K562 (cell line): ENCODE measurements around the gene PTPN14. TPM values are rescaled to one million over a fixed set of nuclear protein-coding genes. Genes with fewer than 3 reads are reported as not detected.

Experiments
- BCOR ChIP-seq: fragments of 450-650 bp; IDR thresholded peaks from 2 replicates; pipeline ENCODE4 v1.6.1; 2016
- CREM ChIP-seq: IDR thresholded peaks from 2 replicates; pipeline ENCODE4 v1.6.1; 2014; ENCODE audit warnings: antibody characterized with exemption, low read depth
- EGR1 ChIP-seq: fragments of 450-650 bp; conservative IDR thresholded peaks from 2 replicates; pipeline ENCODE4 v1.6.1; 2017; ENCODE audit warnings: mild to moderate bottlenecking
- FOXA3 ChIP-seq, 2 experiments: fragments of 450-650 bp in 1 of 2; sonication (generic) in 1 of 2; formaldehyde crosslinking; IDR thresholded peaks in 1 of 2; conservative IDR thresholded peaks in 1 of 2; 2 replicates each; pipeline versions ENCODE4 v1.4.0 to v1.8.0; 2020 to 2022; ENCODE audit warnings: mild to moderate bottlenecking in 2 of 2, missing genetic modification reagents in 1 of 2
- FOXJ3 ChIP-seq: sonication (generic); formaldehyde crosslinking; IDR thresholded peaks from 2 replicates; pipeline ENCODE4 v1.4.0; 2020; ENCODE audit warnings: mild to moderate bottlenecking, missing genetic modification reagents
- HDGF ChIP-seq: fragments of 450-650 bp; IDR thresholded peaks from 2 replicates; pipeline ENCODE4 v1.6.1; 2016
- HIVEP1 ChIP-seq: fragments of 250-450 bp; sonication (Bioruptor Pico); IDR thresholded peaks from 2 replicates; pipeline ENCODE4 v1.4.0; 2020; ENCODE audit warnings: mild to moderate bottlenecking
- MYC ChIP-seq, 2 experiments: fragments of 250-450 bp in 1 of 2; sonication (Bioruptor Pico) in 1 of 2; IDR thresholded peaks; 2 replicates each; pipeline versions ENCODE4 v1.5.1 to v1.6.1; 2012 to 2021; ENCODE audit warnings: low read depth in 2 of 2, borderline replicate concordance in 1 of 2, improper control_type of control experiment in 1 of 2, low read length in 1 of 2, mild to moderate bottlenecking in 1 of 2, moderate library complexity in 1 of 2
- NFIX ChIP-seq: fragments of 250-450 bp; sonication (Bioruptor Pico); IDR thresholded peaks from 2 replicates; pipeline ENCODE4 v1.4.0; 2020; ENCODE audit warnings: low read depth, mild to moderate bottlenecking, moderate library complexity
- PHTF2 ChIP-seq: fragments of 250-450 bp; sonication (Bioruptor Pico); IDR thresholded peaks from 2 replicates; pipeline ENCODE4 v1.5.0; 2021; ENCODE audit warnings: mild to moderate bottlenecking
- RBM22 ChIP-seq: fragments of 200-400 bp; formaldehyde crosslinking; IDR thresholded peaks from 2 replicates; pipeline ENCODE4 v1.6.1; 2018; ENCODE audit warnings: low read length, low read depth; ENCODE audit not compliant: poor library complexity, severe bottlenecking
- ZNF133 ChIP-seq: fragments of 250-450 bp; sonication (Bioruptor Pico); IDR thresholded peaks from 2 replicates; pipeline ENCODE4 v1.4.0; 2020; ENCODE audit warnings: mild to moderate bottlenecking
- ZNF263 ChIP-seq: sonication (generic); formaldehyde crosslinking; IDR thresholded peaks from 2 replicates; pipeline ENCODE4 v1.8.0; 2022; ENCODE audit warnings: mild to moderate bottlenecking, missing genetic modification reagents, borderline replicate concordance
- ZNF41 ChIP-seq: fragments of 250-450 bp; sonication (Bioruptor Pico); conservative IDR thresholded peaks from 2 replicates; pipeline ENCODE4 v1.4.0; 2020; ENCODE audit warnings: mild to moderate bottlenecking
- polyA plus RNA-seq, 8 experiments: library from polyadenylated mRNA; depleted of rRNA in 4 of 8; stranded (reverse) in 5 of 8; unstranded in 3 of 8; fragments of >200 nt; fragmentation: Nextera tagmentation in 2 of 8; fragmentation: Illumina TruSeq in 1 of 8; extraction: Ambion mirVana in 2 of 8; extraction: Trizol in 1 of 8; gene quantifications; 2 replicates each; pipeline versions ENCODE4 v1.2.1 to v1.2.3, GENCODE V29; 2011 to 2014; ENCODE audit warnings: inconsistent platforms in 1 of 8, missing spikeins in 1 of 8
- total RNA-seq, 7 experiments: library from RNA; depleted of rRNA in 6 of 7; stranded (reverse); fragments of >200 nt in 6 of 7; fragmentation: Illumina TruSeq in 2 of 7; extraction: Trizol in 2 of 7; gene quantifications; 2 replicates each; pipeline versions ENCODE4 v1.2.1 to v1.2.3, GENCODE V29; 2011 to 2021; ENCODE audit warnings: low replicate concordance in 1 of 7
- TF ChIP-seq, protein P1 (sequence below): fragments of 450-650 bp; IDR thresholded peaks from 2 replicates; pipeline ENCODE4 v1.6.1; 2016
- TF ChIP-seq, protein P2 (sequence below): fragments of 250-450 bp; sonication (Bioruptor Pico); IDR thresholded peaks from 2 replicates; pipeline ENCODE4 v1.8.0; 2021; ENCODE audit warnings: borderline replicate concordance, mild to moderate bottlenecking, moderate library complexity; ENCODE audit not compliant: poor library complexity, severe bottlenecking
- TF ChIP-seq, protein P3 (sequence below): fragments of 250-450 bp; sonication (Bioruptor Pico); IDR thresholded peaks from 2 replicates; pipeline ENCODE4 v1.5.0; 2022; ENCODE audit warnings: mild to moderate bottlenecking
- TF ChIP-seq, protein P4 (sequence below): fragments of 450-650 bp; formaldehyde crosslinking; IDR thresholded peaks from 2 replicates; pipeline ENCODE4 v1.4.0; 2022; ENCODE audit warnings: missing genetic modification characterization
- TF ChIP-seq, protein P5 (sequence below): fragments of 250-450 bp; sonication (Bioruptor Pico); IDR thresholded peaks from 2 replicates; pipeline ENCODE4 v1.8.0; 2022; ENCODE audit warnings: moderate library complexity, mild to moderate bottlenecking, inconsistent platforms
- TF ChIP-seq, protein P6 (sequence below): fragments of 250-450 bp; sonication (Bioruptor Pico); IDR thresholded peaks from 2 replicates; pipeline ENCODE4 v1.8.0; 2022; ENCODE audit warnings: inconsistent platforms

The PTPN14 gene
- total and polyA plus RNA-seq, 9 of the 15 experiments (the other 6 are each of a cell fraction or from before 2014, with no cell fraction given), result 0.01 to 0.29 (median 0.04) TPM; not detected in 6

DNA sequence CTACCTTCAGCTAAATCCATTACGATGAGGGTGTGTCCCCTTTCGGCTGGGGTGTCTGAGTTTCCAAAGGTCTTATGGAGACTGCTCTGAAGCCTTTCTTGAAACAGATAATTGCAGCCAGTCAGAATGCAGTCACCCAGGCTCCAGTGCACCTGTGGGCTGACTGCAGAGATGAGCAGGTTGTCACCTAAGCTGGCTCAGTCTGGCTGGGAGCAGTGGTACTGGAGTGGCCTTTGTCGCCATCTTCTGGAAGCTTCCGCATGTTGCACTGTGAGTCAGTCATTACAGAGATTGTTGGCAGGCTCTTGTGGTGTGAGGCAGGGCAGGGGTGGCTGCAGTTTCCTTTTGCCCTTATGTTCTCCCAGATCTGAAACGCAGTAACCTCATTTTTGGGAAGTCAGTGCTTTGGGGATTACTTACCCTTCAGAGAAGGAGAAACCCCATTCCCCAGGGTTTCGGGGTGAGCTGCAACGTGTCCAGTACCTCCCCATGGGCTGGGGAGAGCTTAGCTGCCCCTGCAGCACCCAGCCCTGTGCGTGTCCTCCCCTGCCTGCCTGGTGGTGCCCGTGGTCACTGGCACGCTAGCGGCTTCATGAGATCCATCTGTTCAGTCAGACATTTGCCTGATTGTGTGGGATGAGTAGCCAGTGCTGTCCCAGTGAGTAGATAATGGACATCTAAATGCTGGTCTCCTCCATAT is 222.5 kb downstream of the PTPN14 start (continued):
- TF ChIP-seq, protein P1, sequence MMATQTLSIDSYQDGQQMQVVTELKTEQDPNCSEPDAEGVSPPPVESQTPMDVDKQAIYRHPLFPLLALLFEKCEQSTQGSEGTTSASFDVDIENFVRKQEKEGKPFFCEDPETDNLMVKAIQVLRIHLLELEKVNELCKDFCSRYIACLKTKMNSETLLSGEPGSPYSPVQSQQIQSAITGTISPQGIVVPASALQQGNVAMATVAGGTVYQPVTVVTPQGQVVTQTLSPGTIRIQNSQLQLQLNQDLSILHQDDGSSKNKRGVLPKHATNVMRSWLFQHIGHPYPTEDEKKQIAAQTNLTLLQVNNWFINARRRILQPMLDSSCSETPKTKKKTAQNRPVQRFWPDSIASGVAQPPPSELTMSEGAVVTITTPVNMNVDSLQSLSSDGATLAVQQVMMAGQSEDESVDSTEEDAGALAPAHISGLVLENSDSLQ, result no peak
- TF ChIP-seq CREM (peak; percentile 52; the same call in 1 of the 2 replicates), NFIX (no peak), HDGF (0 out of 2 replicates have a peak, but pooled peaks have one; percentile 56), ZNF133 (no peak), HIVEP1 (CRISPR knock-in tag) (no peak), FOXJ3 (CRISPR knock-in tag) (no peak), RBM22 (no peak), FOXA3 (CRISPR knock-in tag; conservative IDR thresholded peaks at IDR 0.05 in 1 of 2, IDR thresholded peaks at IDR 0.05 in 1 of 2) (no peak), MYC (IDR thresholded peaks at IDR 0.05; ENCODE audit: low read depth, low read length) (peak; percentile 28; the same call in 1 of the 2 replicates), MYC (CRISPR knock-in tag; IDR thresholded peaks at IDR 0.05; ENCODE audit: borderline replicate concordance, low read depth) (no peak), ZNF41 (CRISPR knock-in tag) (no peak), PHTF2 (CRISPR knock-in tag) (no peak), EGR1 (no peak), BCOR (no peak), ZNF263 (no peak)
- TF ChIP-seq, protein P2, sequence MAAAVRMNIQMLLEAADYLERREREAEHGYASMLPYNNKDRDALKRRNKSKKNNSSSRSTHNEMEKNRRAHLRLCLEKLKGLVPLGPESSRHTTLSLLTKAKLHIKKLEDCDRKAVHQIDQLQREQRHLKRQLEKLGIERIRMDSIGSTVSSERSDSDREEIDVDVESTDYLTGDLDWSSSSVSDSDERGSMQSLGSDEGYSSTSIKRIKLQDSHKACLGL (CRISPR knock-in tag), result no peak
- TF ChIP-seq, protein P3, sequence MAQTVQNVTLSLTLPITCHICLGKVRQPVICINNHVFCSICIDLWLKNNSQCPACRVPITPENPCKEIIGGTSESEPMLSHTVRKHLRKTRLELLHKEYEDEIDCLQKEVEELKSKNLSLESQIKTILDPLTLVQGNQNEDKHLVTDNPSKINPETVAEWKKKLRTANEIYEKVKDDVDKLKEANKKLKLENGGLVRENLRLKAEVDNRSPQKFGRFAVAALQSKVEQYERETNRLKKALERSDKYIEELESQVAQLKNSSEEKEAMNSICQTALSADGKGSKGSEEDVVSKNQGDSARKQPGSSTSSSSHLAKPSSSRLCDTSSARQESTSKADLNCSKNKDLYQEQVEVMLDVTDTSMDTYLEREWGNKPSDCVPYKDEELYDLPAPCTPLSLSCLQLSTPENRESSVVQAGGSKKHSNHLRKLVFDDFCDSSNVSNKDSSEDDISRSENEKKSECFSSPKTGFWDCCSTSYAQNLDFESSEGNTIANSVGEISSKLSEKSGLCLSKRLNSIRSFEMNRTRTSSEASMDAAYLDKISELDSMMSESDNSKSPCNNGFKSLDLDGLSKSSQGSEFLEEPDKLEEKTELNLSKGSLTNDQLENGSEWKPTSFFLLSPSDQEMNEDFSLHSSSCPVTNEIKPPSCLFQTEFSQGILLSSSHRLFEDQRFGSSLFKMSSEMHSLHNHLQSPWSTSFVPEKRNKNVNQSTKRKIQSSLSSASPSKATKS (CRISPR knock-in tag), result no peak
- TF ChIP-seq, protein P4, sequence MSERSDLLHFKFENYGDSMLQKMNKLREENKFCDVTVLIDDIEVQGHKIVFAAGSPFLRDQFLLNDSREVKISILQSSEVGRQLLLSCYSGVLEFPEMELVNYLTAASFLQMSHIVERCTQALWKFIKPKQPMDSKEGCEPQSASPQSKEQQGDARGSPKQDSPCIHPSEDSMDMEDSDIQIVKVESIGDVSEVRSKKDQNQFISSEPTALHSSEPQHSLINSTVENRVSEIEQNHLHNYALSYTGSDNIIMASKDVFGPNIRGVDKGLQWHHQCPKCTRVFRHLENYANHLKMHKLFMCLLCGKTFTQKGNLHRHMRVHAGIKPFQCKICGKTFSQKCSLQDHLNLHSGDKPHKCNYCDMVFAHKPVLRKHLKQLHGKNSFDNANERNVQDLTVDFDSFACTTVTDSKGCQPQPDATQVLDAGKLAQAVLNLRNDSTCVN (CRISPR knock-in tag), result no peak
- TF ChIP-seq, protein P5, sequence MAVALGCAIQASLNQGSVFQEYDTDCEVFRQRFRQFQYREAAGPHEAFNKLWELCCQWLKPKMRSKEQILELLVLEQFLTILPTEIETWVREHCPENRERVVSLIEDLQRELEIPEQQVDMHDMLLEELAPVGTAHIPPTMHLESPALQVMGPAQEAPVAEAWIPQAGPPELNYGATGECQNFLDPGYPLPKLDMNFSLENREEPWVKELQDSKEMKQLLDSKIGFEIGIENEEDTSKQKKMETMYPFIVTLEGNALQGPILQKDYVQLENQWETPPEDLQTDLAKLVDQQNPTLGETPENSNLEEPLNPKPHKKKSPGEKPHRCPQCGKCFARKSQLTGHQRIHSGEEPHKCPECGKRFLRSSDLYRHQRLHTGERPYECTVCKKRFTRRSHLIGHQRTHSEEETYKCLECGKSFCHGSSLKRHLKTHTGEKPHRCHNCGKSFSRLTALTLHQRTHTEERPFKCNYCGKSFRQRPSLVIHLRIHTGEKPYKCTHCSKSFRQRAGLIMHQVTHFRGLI (CRISPR knock-in tag), result no peak
- TF ChIP-seq, protein P6, sequence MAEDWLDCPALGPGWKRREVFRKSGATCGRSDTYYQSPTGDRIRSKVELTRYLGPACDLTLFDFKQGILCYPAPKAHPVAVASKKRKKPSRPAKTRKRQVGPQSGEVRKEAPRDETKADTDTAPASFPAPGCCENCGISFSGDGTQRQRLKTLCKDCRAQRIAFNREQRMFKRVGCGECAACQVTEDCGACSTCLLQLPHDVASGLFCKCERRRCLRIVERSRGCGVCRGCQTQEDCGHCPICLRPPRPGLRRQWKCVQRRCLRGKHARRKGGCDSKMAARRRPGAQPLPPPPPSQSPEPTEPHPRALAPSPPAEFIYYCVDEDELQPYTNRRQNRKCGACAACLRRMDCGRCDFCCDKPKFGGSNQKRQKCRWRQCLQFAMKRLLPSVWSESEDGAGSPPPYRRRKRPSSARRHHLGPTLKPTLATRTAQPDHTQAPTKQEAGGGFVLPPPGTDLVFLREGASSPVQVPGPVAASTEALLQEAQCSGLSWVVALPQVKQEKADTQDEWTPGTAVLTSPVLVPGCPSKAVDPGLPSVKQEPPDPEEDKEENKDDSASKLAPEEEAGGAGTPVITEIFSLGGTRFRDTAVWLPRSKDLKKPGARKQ, result no peak
